GM19193 (cell line): Measurements from ENCODE around the gene LIF.

Experiments
- POLR2A ChIP-seq: IDR thresholded peaks from 4 replicates; pipeline ENCODE4 v1.6.1; 2011; ENCODE audit not compliant: insufficient read depth, insufficient read length; ENCODE audit errors: extremely low read depth

The LIF gene

GRCh38 chr22:30234786-30235470 is 11.6 kb downstream of the LIF start:
- TF ChIP-seq POLR2A, result no peak

DNA sequence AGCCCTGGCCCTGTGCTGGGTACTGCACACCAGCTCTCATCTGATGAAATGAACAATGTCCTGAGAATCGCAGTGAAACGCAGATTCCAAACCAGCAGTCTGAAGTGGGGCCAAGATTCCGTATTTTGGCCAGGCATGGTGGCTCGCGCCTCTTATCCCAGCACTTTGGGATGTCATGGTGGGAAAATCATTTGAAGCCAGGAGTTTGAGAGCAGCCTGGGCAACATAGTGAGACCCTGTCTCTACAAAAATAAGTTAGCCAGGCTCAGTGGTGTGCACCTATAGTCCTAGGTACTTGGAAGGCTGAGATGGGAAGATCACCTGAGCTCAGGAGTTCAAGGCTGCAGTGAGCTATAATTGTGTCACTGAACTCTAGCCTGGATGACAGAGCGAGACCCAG is 13.0 kb downstream of the LIF start:
- TF ChIP-seq POLR2A, result no peak

DNA sequence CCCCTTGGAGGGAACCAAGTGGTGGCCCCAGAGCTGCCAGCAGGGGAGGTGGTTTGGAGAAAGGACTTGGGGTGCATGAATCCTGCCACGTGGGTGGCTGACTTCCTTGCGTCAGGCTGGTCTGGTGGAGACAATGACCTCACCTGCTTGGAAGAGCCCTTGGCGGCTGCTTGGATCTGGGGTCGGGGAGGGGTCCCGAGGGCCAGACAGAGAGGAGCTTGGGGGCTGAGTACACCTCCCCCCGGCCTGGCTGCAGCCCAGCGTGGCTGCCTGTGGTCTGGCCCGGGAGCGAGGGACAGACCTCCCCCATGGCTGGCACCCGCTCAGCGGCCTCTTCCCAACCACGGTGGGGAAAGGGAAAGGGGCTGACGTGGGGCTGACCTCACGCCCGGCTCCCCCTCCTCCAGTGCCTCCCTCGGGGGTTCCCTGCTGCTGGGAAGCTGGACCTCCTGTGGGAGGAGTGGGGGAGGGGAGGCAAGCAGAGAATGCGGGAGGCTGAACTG is 13.8 kb downstream of the LIF start:
- TF ChIP-seq POLR2A, result no peak

DNA sequence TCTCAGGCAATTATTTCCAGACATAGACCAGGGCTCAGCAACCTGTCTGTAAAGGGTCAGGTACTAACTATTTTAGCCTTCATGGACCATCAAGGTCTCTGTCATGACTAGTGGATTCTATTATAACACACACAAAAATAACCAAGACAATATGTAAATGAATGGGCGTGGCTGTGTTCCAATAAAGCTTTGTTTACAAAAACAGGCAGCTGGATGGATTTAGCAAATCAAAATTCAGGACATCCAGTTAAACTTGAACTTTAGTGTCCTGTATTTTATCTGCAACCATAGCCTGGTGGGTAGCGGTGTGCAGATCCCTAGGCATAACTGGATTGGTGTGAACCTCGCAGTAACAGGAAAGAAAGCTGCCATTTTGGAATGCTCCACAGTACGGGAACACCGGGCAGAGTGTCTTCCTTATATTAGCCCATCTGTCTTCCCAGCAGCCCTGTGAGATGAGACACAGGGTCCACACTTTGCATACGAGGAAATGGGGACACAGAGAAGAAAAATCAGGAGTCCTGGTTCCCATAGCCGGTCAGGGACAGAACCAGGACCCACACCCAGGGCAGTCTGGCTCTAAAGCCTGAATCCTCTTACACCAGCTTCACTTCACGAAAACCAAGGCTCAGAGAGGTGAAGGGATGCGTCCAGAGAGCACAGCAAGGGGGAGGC is 15.6 kb downstream of the LIF start:
- no peak for TF ChIP-seq POLR2A

DNA sequence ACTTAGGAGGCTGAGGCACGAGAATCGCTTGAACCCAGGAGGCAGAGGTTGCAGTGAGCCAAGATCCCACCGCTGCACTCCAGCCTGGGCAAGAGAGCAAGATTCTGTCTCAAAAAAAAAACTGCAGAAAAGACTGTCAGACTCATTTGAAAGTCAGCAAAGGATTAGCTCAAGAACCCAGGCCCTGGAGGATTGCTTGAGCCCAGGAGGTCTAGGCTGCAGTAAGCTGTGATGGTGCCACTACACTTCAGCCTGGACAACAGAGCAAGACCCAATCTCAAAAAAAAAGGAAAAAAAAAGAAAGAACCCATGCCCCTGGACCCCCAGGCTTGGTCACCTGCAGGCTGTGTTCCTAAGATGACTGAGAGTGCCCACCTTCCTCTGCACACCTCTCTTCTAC is 16.2 kb downstream of the LIF start:
- no peak for TF ChIP-seq POLR2A

DNA sequence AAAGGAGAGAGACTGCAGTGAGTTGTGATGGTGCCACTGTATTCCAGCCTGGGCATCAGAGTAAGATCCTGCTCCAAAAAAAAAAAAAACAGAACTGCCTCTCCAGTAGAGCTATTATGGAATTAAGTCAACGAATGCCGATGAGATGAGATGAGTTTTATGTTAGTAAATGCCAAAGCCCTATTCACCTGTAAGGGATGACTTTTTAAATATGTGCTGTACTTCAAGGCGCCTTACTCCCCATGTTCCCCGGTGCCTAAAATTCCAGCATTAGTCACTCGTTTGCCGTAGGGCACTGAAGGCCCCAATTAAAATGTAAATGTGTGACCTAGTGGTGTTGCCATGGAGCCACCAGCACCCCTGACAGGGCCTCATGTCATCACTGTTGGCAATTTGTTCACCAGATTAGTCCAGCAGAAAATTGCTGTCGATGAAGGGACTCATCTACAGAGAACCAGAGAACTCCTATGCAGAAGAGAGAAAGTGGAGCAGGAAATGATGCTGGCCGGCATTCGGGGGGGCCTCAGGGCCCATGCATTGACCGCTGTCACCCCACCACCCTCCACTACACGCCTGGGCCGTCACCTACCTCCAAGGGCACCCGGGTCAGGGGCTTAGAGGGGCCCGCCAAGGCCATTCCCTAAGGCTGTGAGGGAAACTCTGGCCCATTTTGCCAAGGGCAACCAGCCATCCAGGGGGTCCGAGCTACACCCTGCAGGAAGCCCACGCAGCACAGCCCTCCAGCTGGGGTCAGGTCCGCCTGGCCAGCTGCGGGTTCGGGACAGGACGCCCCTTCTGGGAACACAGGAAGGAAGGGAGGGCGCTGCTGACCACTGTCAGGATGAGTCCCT is 17.8 kb downstream of the LIF start:
- TF ChIP-seq POLR2A, result no peak

DNA sequence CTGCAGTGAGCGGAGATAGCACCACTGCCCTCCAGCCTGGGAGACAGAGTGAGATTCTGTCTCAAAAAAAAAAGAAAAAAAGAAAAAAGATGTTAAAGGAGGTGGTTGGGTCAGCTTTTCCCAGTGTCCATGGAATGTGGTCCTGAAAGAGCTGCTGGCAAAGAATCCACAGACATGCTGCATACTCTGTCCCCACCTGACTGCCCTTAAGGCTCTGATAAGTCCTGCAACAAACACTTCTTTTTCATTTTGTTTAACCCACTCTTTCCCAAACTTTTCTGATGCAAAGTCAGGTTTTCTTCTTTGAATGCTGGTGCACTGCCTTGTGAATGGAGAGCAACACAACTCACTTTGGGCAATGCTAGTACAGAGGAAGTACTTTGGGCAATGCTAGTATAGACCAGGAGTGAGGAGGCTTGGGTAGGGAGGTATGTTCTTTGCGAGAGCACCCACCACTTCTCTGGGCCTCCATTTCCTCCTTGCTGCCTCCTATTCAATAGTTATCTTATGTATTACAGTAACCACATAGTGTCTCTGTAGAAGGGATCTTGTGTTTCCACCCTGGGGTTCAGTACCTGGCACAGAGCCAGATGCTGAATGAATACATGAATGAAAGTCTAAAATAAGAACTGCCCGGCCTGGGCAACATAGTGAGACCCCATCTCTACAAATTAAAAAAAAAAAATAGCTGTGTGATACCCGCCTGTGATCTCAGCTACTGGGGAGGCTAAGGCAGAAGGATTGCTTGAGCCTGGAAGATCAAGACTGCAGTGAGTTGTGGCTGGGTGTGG is 18.9 kb downstream of the LIF start:
- TF ChIP-seq POLR2A, result no peak

GRCh38 chr22:30226192-30226832 is 20.2 kb downstream of the LIF start:
- TF ChIP-seq POLR2A, result no peak

DNA sequence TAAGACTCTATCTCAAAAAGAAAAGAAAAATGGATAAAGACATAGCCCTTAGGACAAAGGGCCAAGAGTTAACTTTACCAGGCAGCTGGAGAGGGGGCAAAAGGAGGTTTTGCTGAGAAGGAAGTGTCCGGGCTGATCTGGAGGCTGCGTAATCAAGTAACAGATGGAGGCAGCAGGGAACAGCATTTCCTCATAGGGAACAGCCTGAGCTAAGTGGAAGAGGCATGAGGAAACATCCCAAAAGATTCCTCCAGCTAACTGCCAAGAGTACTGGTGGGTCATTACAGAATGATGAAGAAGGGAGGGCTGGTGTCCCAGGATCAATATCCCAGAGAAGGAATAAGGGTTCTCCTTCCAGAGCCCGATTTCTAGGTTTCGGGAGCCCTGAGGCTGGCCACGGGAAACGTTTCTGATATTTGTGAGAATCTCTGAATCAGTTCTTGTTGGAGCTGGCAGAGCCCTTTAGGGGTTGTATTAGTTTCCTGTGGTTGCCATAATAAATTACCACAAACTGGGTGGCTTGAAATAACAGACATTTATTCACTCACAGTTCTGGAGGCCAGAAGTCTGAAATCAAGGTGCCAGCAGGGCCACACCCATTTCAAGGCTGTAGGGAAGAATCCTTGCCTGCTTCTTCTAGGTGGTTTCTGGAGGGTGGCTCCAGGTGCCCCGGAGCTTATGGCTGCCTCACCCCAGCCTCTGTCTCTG is 21.2 kb downstream of the LIF start:
- no peak for TF ChIP-seq POLR2A

- TF ChIP-seq POLR2A, result no peak
Measured at GRCh38 chr22:30224161-30224857, 22.2 kb downstream of the LIF start.

- TF ChIP-seq POLR2A, result no peak
Measured at GRCh38 chr22:30223303-30223702, 23.3 kb downstream of the LIF start.

GRCh38 chr22:30222321-30222720 is 24.2 kb downstream of the LIF start:
- TF ChIP-seq POLR2A, result no peak

- TF ChIP-seq POLR2A, result no peak
Measured at GRCh38 chr22:30221121-30221992, 25.2 kb downstream of the LIF start.
